Smooth muscle cell (in vitro differentiated cells): ENCODE results near the gene HOXA3. TPM values are rescaled to one million over a fixed set of nuclear protein-coding genes. Genes with fewer than 3 reads are reported as not detected.

Experiments
- DNase-seq: peaks from one replicate; lab custom pipeline; 2025; ENCODE audit not compliant: unreplicated experiment; lab: John Stamatoyannopoulos, UW
- H2AFZ ChIP-seq: fragments of 200-600 bp; sonication (generic); 2 replicates; pipeline ENCODE4 v1.6.0; 2016; ENCODE audit warnings: antibody characterized with exemption, low read depth, mild to moderate bottlenecking
- H3F3A ChIP-seq: fragments of 200-600 bp; sonication (generic); 2 replicates; pipeline ENCODE4 v1.6.0; 2017; ENCODE audit warnings: antibody characterized with exemption, low read depth
- H3K27ac ChIP-seq: fragments of 200-600 bp; sonication (generic); 2 replicates; pipeline ENCODE4 v1.5.1; 2016; ENCODE audit warnings: low read depth, mild to moderate bottlenecking
- H3K27me3 ChIP-seq: fragments of 200-600 bp; sonication (generic); 2 replicates; pipeline ENCODE4 v1.6.1; 2016; ENCODE audit warnings: low read depth, mild to moderate bottlenecking
- H3K36me3 ChIP-seq: fragments of 200-600 bp; sonication (generic); 2 replicates; pipeline ENCODE4 v1.5.1; 2016; ENCODE audit warnings: low read depth
- H3K4me1 ChIP-seq: fragments of 200-600 bp; sonication (generic); 2 replicates; pipeline ENCODE4 v1.5.1; 2016; ENCODE audit warnings: low read depth
- H3K4me2 ChIP-seq: fragments of 200-600 bp; sonication (generic); 2 replicates; pipeline ENCODE4 v1.6.0; 2016; ENCODE audit warnings: mild to moderate bottlenecking
- H3K4me3 ChIP-seq: fragments of 200-600 bp; sonication (generic); 2 replicates; pipeline ENCODE4 v1.5.1; 2016; ENCODE audit warnings: mild to moderate bottlenecking
- H3K79me2 ChIP-seq: fragments of 200-600 bp; sonication (generic); 2 replicates; pipeline ENCODE4 v1.6.0; 2016; ENCODE audit warnings: low read depth, mild to moderate bottlenecking
- H3K9ac ChIP-seq: fragments of 200-600 bp; sonication (generic); 2 replicates; pipeline ENCODE4 v1.6.0; 2016; ENCODE audit warnings: low read depth
- H3K9me3 ChIP-seq: fragments of 200-600 bp; sonication (generic); replicated peaks from 2 replicates; pipeline ENCODE4 v1.5.1; 2016; ENCODE audit warnings: low read depth
- H4K20me1 ChIP-seq: fragments of 200-600 bp; sonication (generic); 2 replicates; pipeline ENCODE4 v1.6.0; 2016; ENCODE audit warnings: low read depth
- CTCF ChIP-seq: fragments of 200-600 bp; sonication (generic); IDR thresholded peaks from 2 replicates; pipeline ENCODE4 v1.5.1; 2017; ENCODE audit warnings: borderline replicate concordance, mild to moderate bottlenecking, antibody characterized with exemption; ENCODE audit not compliant: insufficient read depth, poor library complexity, severe bottlenecking
- WGBS: methylation state at CpG from one replicate; pipeline ENCODE4 v1.1.7; 2016; ENCODE audit warnings: low lambda C conversion rate; 5-methylcytosine and 5-hydroxymethylcytosine counted together
- polyA plus RNA-seq: library from polyadenylated mRNA; unstranded; fragments of >200 nt; fragmentation: Nextera tagmentation; extraction: Ambion mirVana; gene quantifications from 2 replicates; pipeline ENCODE4 v1.2.1, GENCODE V29; 2016
- total RNA-seq: library from RNA; depleted of rRNA; stranded (reverse); fragments of >200 nt; gene quantifications from 2 replicates; pipeline ENCODE4 v1.2.3, GENCODE V29; 2014

HOXA3 gene
- total and polyA plus RNA-seq, 2 experiments from 2014 or later, result 0.13 to 0.31 TPM

- WGBS, result 70% methylated on average over 9 of the region's 10 CpGs
- H3K9ac ChIP-seq, result no peak overlapping the region
These were observed 2.0 kb upstream of the HOXA3 start for GRCh38 chr7:27154369-27154768.

GRCh38 chr7:27153526-27153925 is 1.1 kb upstream of the HOXA3 start:
- Histone ChIP-seq H3K4me2 (no peak overlapping the region), H3K9me3 (no peaks in the 10 kb centered on the region), H3K27me3 (peaks cover 99% of the 10 kb centered on the region), H3F3A (no peaks in the 10 kb centered on the region), H3K36me3 (no peaks in the 10 kb centered on the region), H4K20me1 (no peaks in the 10 kb centered on the region), H3K4me1 (no peaks in the 10 kb centered on the region), H2AFZ (no peak overlapping the region), H3K27ac (no peak overlapping the region), H3K9ac (no peak overlapping the region), H3K4me3 (no peak overlapping the region), H3K79me2 (no peaks in the 10 kb centered on the region)
- no peak for DNase-seq
- TF ChIP-seq CTCF, result no peak
- 77% methylated on average over 3 of the region's 3 CpGs for WGBS

More at GRCh38 chr7:27154369-27154768, 2.0 kb upstream of the HOXA3 start:
- no peak overlapping the region for H3K4me3 ChIP-seq
- H3K27me3 ChIP-seq, result peaks cover 99% of the 10 kb centered on the region
- H3K4me2 ChIP-seq, result peak overlapping the region; percentile 91
- no peak for DNase-seq
- no peak overlapping the region for H3K27ac ChIP-seq
- no peak overlapping the region for H2AFZ ChIP-seq
- H3F3A ChIP-seq, result no peaks in the 10 kb centered on the region
- H3K79me2 ChIP-seq, result no peaks in the 10 kb centered on the region
- H4K20me1 ChIP-seq, result no peaks in the 10 kb centered on the region
- H3K4me1 ChIP-seq, result no peaks in the 10 kb centered on the region
- no peaks in the 10 kb centered on the region for H3K36me3 ChIP-seq
- no peaks in the 10 kb centered on the region for H3K9me3 ChIP-seq
- TF ChIP-seq CTCF, result no peak

GRCh38 chr7:27152816-27153442 is 546 bp upstream of the HOXA3 start:
- H2AFZ ChIP-seq, result no peak overlapping the region
- no peak overlapping the region for H3K27ac ChIP-seq
- TF ChIP-seq CTCF, result no peak
- H4K20me1 ChIP-seq, result no peaks in the 10 kb centered on the region
- H3K79me2 ChIP-seq, result no peaks in the 10 kb centered on the region
- H3K27me3 ChIP-seq, result peaks cover 99% of the 10 kb centered on the region
- no peaks in the 10 kb centered on the region for H3K36me3 ChIP-seq
- H3K4me2 ChIP-seq, result peak overlapping the region; percentile 82
- WGBS, result 36% methylated on average over 16 of the region's 22 CpGs
- no peaks in the 10 kb centered on the region for H3F3A ChIP-seq
- no peaks in the 10 kb centered on the region for H3K4me1 ChIP-seq
- no peak for DNase-seq
- no peak overlapping the region for H3K9ac ChIP-seq
- peak overlapping the region; percentile 40 for H3K4me3 ChIP-seq
- H3K9me3 ChIP-seq, result no peaks in the 10 kb centered on the region
